ENCODE measurements around the gene MAPK12.

MAPK12 gene

DNA sequence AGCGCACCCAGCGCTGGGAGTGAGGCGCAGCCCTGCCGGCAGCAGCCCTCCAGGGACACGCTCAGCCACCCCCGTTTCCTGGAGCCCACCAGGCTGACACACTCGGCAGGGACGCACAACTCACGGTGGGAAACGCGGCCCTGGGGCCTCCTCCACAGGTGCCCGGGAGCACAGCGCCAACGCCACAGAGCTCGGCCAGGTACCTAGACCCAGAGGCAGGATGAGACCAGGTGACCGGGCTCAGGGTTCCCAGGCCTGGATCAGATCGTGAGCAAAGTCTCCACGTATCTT is 34.7 kb downstream of the MAPK12 start:
- no peak for FAIRE-seq

DNA sequence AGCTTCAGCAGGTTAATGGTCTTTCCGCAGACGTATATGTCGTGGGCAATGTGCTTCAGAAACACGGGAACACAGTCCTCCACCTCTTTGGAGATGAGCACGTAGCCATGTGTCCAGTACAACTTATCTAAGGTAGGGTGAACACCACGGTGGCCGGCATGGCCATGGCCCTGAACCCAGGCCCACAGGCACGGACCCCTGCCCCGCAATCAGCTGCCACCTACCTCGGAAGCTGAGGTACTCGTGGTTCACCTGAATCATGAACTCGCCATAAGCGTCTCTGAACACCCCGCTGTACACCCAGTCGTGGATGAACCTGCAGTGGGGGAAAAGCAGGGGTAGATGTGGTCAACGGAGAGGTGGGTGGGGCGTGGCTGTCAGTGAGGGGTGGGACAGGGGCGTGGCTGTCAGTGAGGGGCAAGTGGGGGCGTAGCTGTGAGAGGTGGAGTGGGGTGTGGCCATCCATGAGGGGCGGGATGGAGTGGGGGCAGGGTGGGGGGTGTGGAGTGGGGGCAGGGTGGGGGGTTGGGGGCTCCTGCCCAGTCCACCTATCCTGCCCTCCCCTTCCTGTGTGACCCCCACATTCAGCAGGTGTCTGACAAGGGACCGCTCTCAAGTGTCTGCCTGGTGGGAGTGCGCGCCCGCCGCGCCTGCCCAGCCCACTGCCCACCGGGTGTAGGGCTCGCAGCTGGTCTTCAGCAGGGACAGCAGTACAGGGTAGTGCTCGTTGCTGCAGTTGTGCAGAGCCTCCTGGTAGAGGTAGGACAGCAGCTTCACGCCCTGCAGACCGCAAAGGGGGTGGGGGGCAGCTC is 35.2 kb downstream of the MAPK12 start:
- FAIRE-seq = no peak

DNA sequence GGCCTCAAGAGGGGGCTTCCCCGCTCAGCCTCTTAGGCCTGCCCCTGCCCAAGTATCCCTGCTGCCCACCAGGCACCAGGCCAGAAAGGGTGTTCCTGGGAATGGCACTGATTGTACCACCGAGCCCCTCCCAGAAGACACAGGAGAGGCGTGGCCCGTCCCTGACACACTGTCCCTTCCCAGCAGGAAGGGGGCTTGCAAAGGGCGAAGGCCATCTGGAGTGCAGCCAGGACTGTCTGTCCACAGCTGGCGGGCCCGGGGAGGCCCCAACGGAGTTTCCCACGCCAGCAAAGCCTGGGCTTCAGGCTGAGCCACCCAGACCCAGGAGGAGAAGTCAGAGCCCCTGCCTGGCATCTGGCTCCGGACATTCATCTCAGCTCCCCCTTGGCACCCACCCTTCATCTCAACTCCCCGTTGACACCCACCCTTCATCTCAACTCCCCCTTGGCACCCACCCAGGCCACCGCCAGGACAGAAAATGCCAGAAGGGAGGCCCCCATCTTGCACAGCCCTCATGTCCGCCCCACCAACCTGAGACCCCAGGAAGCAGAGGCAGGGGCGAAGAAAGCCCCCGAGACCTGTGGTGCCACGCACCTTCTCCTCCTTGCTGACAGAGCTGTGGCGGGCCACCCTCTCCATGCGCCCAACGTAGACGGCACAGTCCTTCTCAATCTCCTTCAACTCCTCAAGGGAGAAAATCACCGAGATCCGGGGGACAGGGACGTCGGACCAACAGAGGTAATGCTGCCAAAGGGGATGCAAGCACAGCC is 36.1 kb downstream of the MAPK12 start:
- FAIRE-seq = no peak

GRCh38 chr22:50224071-50224470 is 37.4 kb downstream of the MAPK12 start:
- no peak for FAIRE-seq

- FAIRE-seq = no peak
These were observed 39.0 kb downstream of the MAPK12 start for GRCh38 chr22:50222508-50222907.

- FAIRE-seq = no peak
These were observed 39.8 kb downstream of the MAPK12 start for GRCh38 chr22:50221410-50222300.

DNA sequence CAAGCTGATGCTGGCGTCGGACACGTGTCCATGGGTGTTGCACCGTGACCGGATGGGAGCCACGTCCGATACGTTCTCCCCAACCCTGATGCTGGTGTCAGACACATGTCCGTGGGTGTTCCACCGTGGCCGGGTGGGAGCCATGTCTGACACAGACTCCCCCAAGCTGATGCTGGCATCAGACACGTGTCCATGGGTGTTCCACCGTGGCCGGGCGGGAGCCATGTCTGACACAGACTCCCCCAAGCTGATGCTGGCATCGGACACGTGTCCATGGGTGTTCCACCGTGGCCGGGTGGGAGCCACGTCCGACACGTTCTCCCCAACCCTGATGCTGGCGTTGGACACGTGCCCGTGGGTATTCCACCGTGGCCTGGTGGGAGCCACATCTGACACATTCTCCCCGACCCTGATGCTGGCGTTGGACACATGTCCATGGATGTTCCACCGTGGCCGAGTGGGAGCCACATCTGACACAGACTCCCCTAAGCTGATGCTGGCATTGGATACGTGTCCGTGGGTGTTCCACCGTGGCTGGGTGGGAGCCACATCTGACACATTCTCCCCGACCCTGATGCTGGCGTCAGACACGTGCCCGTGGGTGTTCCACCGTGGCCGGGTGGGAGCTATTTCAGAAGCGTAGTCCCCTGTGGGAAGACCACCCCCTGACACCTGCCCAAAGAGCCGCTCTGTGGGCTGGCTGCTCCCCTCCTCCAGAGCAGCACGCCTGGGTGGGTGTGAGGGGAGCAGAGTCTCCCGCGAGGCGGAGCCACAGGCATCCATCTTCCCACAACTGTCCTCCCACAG is 40.7 kb downstream of the MAPK12 start:
- FAIRE-seq = no peak

DNA sequence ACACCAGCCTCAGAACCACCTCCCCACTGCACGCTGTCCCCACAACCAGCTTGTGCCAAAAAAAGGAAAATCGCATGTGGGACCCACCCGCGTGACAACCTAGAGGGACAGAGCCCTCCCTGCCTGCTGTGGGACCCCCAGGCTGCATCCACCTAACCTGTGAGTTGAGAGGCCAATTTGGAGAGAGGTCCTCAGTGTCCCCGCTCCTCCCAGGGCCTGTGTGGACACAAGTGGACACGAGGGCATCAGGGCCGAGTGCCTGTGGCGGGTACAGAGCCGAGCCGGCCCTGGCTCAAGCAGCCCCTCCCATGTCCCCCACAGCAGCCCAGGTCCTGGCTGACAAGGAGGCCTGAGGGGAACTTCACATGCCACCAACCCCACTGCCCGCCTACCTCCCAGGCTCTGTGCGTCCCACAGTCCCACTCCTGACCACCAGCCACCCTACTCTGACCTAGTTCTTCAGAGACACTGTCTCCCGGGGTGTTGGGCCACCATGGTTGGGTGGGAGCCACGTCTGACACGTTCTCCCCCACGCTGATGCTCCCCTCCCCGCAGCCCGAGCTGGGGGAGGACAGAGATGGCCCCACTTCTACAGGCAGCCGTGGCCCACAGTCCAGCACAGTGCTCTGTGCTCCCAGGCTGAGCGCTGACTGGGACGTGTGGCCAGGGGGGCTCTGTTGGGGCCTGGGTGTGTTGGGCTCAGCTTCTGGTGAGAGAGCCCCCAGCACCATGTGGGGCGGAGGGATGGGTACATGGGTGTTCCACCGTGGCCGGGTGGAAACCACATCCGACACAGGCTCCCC is 41.5 kb downstream of the MAPK12 start:
- FAIRE-seq = no peak

DNA sequence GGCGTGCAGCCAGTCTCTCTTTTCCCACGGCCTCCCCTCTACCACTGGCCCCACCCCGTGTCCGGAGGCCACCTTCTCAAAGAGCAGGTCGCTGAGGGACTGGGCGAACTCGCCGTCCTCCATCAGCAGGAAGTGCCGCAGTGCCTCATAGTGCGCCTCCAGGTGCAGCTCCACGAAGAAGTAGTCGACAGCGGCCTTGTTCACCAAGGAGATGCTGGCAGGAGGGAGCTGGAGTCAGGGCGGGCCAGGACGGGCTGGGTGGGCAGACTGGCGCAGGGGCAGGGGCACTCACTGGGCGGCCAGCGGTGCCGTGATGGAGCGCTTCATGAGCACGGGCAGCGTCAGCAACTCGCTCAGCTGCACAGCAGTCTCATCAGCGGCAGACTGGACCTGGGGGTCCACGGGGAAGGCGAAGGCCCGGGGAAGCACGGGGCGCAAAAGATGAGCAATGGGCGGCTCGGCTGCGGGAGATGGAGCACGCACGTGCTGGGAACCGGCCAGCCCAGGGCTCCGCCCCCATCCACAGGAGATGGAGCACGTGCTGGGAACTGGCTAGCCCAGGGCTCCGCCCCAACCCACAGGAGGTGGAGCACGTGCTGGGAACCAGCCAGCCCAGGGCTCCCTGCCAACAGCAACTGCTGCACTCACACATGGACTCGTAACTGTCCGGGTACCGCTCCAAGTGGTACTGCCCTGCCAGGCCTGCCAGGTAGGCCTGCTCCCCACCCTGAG is 42.3 kb downstream of the MAPK12 start:
- FAIRE-seq = no peak

DNA sequence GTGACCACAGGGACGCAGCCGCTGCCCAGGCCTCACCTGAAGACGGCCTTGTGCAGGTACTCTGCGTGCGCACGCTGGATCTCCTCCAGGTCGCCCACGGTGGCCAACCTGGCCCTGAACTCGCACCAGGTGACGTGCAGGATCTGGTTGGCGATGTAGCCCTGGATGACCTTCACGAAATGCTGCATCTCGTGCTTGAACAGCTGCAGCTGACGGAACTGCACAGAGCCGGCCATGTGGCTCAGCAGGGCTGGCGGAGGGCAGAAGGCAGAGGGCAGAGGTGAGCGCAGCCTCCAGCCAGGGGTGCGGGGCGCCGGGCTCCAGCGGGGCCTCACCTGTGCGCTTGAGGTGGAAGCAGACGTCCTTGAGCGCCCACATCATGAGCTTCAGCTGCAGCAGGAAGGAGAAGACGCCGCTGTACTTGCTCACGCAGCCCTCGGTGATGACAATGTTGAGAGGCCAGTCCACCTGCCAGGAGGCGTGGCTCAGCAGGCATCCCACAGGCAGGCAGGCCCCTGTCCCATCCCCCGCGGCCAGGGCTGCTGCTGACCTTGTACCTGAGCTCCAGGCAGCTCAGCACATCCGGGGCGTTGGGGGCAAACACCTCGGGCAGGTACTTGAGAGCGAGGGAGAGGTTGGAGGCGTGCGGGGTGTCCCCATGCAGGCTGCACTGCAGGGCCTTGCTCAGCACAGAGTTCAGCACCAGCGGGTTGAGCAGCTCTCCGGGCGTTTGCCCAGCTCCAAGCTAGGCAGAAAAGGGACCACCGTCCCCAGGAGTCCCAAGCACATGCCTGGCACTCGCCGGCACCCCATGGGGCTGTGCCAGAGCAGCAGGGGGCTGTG is 43.1 kb downstream of the MAPK12 start:
- no peak for FAIRE-seq

GRCh38 chr22:50217543-50218152 is 43.8 kb downstream of the MAPK12 start:
- FAIRE-seq = no peak

DNA sequence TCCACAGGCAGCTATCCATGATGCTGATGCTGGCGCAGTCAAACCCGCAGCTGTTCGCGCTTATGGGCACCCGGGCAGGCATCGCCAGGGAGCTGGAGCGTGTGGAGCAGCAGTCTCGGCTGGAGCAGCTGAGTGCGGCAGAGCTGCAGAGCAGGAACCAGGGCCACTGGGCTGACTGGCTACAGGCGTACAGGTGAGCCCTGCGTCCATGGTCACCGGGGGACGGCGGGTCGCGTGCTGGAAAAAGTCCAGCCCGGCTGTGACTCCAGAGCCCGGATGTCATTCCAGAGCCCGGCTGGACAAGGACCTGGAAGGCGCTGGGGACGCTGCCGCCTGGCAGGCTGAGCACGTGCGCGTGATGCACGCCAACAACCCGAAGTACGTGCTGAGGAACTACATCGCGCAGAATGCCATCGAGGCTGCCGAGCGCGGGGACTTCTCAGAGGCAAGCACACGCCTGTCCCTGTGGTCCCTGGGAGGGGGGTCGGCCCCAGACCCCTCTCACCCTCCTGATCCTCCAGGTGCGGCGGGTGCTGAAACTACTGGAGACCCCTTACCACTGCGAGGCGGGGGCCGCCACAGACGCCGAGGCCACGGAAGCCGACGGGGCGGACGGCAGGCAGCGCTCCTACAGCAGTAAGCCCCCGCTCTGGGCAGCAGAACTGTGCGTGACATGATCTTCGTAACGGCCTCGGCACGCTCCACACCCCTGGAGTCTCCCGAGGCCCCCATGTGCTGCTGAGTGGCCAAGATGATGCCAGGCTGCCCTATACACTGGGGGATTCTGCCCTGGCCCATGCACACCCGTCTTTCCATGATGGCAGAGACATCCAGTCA is 44.6 kb downstream of the MAPK12 start:
- no peak for FAIRE-seq

- no peak for FAIRE-seq
These were observed 45.3 kb downstream of the MAPK12 start for GRCh38 chr22:50216055-50216683.

DNA sequence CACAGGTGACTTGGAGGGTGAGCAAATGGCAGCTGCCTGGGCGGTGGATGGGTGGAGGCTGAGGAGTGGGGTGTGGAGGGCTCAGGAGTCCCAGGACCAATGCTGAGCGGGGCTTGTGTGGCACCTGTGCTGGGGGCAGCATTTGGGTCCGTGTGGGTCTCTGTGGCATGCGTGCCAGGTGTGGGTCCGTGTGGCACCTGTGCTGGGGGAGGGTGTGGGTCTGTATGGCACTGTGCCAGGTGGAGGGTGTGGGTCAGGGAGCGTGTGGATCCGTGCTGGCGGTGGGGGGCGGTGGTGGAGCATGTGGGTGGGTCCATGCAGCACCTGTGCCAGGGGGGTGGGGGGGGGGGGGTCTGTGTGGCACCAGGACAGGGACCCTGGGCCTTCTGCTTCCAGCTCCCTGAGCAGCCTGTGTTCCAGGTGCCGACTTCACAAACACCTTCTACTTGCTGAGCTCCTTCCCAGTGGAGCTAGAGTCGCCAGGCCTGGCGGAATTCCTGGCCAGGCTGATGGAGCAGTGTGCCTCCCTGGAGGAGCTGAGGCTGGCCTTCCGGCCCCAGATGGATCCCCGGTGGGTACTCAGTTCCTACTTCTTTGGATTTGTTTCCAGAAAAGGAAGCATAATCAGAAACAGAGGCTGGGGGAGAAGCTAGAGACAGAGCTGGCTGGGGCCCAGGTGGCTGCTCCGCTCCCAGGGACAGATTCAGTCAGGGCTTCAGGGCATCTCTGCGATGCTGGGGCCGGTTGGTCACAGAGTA is 46.0 kb downstream of the MAPK12 start:
- no peak for FAIRE-seq

- no peak for FAIRE-seq
These were observed 48.2 kb downstream of the MAPK12 start for GRCh38 chr22:50213263-50213662.

GRCh38 chr22:50211147-50211546 is 50.3 kb downstream of the MAPK12 start:
- FAIRE-seq = no peak

Measured in colon (tissue), 2 donors.